ENCODE measurements around the gene U2SURP. TPM values are rescaled to one million over a fixed set of nuclear protein-coding genes. Genes with fewer than 3 reads are reported as not detected.
"Not testable (repeated sequence)": the region's sequence is repeated elsewhere in the genome, so short reads cannot be mapped to it uniquely, and the experiment has no call there.

The U2SURP gene
- total RNA-seq, 4 donors from 2014 or later = 39.3 to 63.3 (median 47.1) TPM

- no peak for TF ChIP-seq CTCF (IDR thresholded peaks at IDR 0.05)
- no peak for TF ChIP-seq POLR2A (IDR thresholded peaks at IDR 0.05)
Measured at GRCh38 chr3:142987707-142988106, 13.7 kb upstream of the U2SURP start.

GRCh38 chr3:142988221-142988620 is 13.1 kb upstream of the U2SURP start:
- WGBS, 2 donors = 92 to 93% methylated on average over 2 of the region's 2 CpGs
- intact Hi-C loops (cut with DNase I; ENCODE audit: low total_unique reads) = loop anchor here (5.0 to 10.0 kb wide), 2 partner anchors 161 to 403 kb away; no protein-coding TSS in a partner anchor
- H3K4me3 ChIP-seq (ENCODE audit: low read depth, poor library complexity, severe bottlenecking); DNase-seq (ENCODE audit: low spot score in 2 of 2): not testable (repeated sequence)

More at GRCh38 chr3:142987707-142988106, 13.7 kb upstream of the U2SURP start:
- no peak for DNase-seq (ENCODE audit: low spot score in 2 of 2)
- 18 to 19% methylated on average over 7 of the region's 7 CpGs for WGBS, 2 donors
- intact Hi-C loops (cut with DNase I; ENCODE audit: low total_unique reads) = loop anchor here (5.0 to 10.0 kb wide), 2 partner anchors 160 to 403 kb away; no protein-coding TSS in a partner anchor
- H3K4me3 ChIP-seq (ENCODE audit: low read depth, poor library complexity, severe bottlenecking) = no peak overlapping the region

- not testable (repeated sequence) for DNase-seq (ENCODE audit: low spot score in 2 of 2); H3K4me3 ChIP-seq (ENCODE audit: low read depth, poor library complexity, severe bottlenecking)
- intact Hi-C loops (cut with DNase I; ENCODE audit: low total_unique reads) = loop anchor here (5.0 to 10.0 kb wide), 2 partner anchors 162 to 404 kb away; no protein-coding TSS in a partner anchor
- 97 to 100% methylated on average over 3 of the region's 3 CpGs for WGBS, 2 donors
Measured at GRCh38 chr3:142988826-142989225, 12.5 kb upstream of the U2SURP start.

- TF ChIP-seq CTCF (IDR thresholded peaks at IDR 0.05) (no peak), POLR2A (IDR thresholded peaks at IDR 0.05) (no peak)
- no peak overlapping the region for H3K4me3 ChIP-seq (ENCODE audit: low read depth, poor library complexity, severe bottlenecking)
- DNase-seq (ENCODE audit: low spot score in 2 of 2) = no peak
- 77 to 85% methylated on average over 5 of the region's 5 CpGs for WGBS, 2 donors
- intact Hi-C loops (cut with DNase I; ENCODE audit: low total_unique reads) = no loop called here
Measured at GRCh38 chr3:142990721-142991120, 10.6 kb upstream of the U2SURP start.

GRCh38 chr3:142992323-142992722 is 9.0 kb upstream of the U2SURP start:
- intact Hi-C loops (cut with DNase I; ENCODE audit: low total_unique reads) = no loop called here

GRCh38 chr3:142993958-142994442 is 7.4 kb upstream of the U2SURP start:
- WGBS, 2 donors = 14 to 17% methylated on average over 4 of the region's 4 CpGs
- no peak overlapping the region for H3K4me3 ChIP-seq (ENCODE audit: low read depth, poor library complexity, severe bottlenecking)
- peak in 1 of 2 donors; percentile 59 for DNase-seq (ENCODE audit: low spot score in 2 of 2)
- intact Hi-C loops (cut with DNase I; ENCODE audit: low total_unique reads) = no loop called here
- no peak for TF ChIP-seq POLR2A (IDR thresholded peaks at IDR 0.05)
- no peak for TF ChIP-seq CTCF (IDR thresholded peaks at IDR 0.05)

More at GRCh38 chr3:142992323-142992722, 9.0 kb upstream of the U2SURP start:
- DNase-seq (ENCODE audit: low spot score in 2 of 2) = no peak
- 81 to 83% methylated on average over 7 of the region's 7 CpGs for WGBS, 2 donors
- no peak overlapping the region for H3K4me3 ChIP-seq (ENCODE audit: low read depth, poor library complexity, severe bottlenecking)
- no peak for TF ChIP-seq CTCF (IDR thresholded peaks at IDR 0.05)
- no peak for TF ChIP-seq POLR2A (IDR thresholded peaks at IDR 0.05)

- TF ChIP-seq CTCF (IDR thresholded peaks at IDR 0.05) = no peak
- TF ChIP-seq POLR2A (IDR thresholded peaks at IDR 0.05) = no peak
- no peak overlapping the region for H3K4me3 ChIP-seq (ENCODE audit: low read depth, poor library complexity, severe bottlenecking)
- 25 to 29% methylated on average over 2 of the region's 2 CpGs for WGBS, 2 donors
- intact Hi-C loops (cut with DNase I; ENCODE audit: low total_unique reads) = no loop called here
- no peak for DNase-seq (ENCODE audit: low spot score in 2 of 2)
Measured at GRCh38 chr3:142997330-142997729, 4.0 kb upstream of the U2SURP start.

Data from lower leg skin (tissue), 4 donors.